IMR-90 (cell line): ENCODE results near the gene ADCY9. TPM values are rescaled to one million over a fixed set of nuclear protein-coding genes. Genes with fewer than 3 reads are reported as not detected.
A peak's percentile ranks its signal among the peaks of the same experiment; 100 is the strongest.

Source experiments
- ATAC-seq: fragments of 200-7000 bp; cut with Tn5 transposase; 2 replicates; pipeline ENCODE4 v1.9.1; 2020; ENCODE audit warnings: low read depth, mild to moderate bottlenecking, moderate library complexity
- BruUV-seq: library from RNA; stranded (reverse); fragments of 400-500 nt; replicated peaks from 2 replicates; lab custom pipeline; 2021; lab: Mats Ljungman, UMichigan
- CTCF ChIA-PET: fragments of 300-600 bp; formaldehyde crosslinking; extraction: SDS; loops from one replicate; lab custom pipeline; 2021; ENCODE audit warnings: antibody characterized with exemption; lab: Yijun Ruan, JAX
- POLR2A ChIA-PET: fragments of 300-600 bp; sonication (Branson Sonifier 250); formaldehyde crosslinking; loops from one replicate; lab custom pipeline; 2022; ENCODE audit warnings: antibody characterized with exemption; ENCODE audit not compliant: unreplicated experiment; lab: Charles Lee
- DNase-seq: peaks from one replicate; pipeline ENCODE4 v3.0.0; 2013
- H2AFZ ChIP-seq: replicated peaks from 2 replicates; pipeline ENCODE3; 2013; ENCODE audit warnings: low read length, mild to moderate bottlenecking; ENCODE audit not compliant: poor library complexity
- H2AK5ac ChIP-seq: 2 replicates; pipeline ENCODE4 v1.6.1; 2013; ENCODE audit warnings: low read depth, low read length, inconsistent platforms
- H2AK9ac ChIP-seq: replicated peaks from 2 replicates; pipeline ENCODE3; 2013; ENCODE audit warnings: mild to moderate bottlenecking, low read depth, low read length, moderate library complexity; ENCODE audit not compliant: poor library complexity
- H2BK120ac ChIP-seq: 2 replicates; pipeline ENCODE4 v1.6.1; 2013; ENCODE audit warnings: low read depth, low read length, inconsistent platforms
- H2BK15ac ChIP-seq: 3 replicates; pipeline ENCODE4 v1.6.1; 2013; ENCODE audit warnings: low read depth, low read length, inconsistent platforms
- H2BK20ac ChIP-seq: 2 replicates; pipeline ENCODE4 v1.6.1; 2013; ENCODE audit warnings: low read depth, mild to moderate bottlenecking, inconsistent platforms, low read length, moderate library complexity
- H2BK5ac ChIP-seq: 2 replicates; pipeline ENCODE4 v1.6.1; 2013; ENCODE audit warnings: mild to moderate bottlenecking, low read depth, low read length, inconsistent platforms; ENCODE audit not compliant: poor library complexity, severe bottlenecking
- H3K14ac ChIP-seq: replicated peaks from 2 replicates; pipeline ENCODE4 v1.6.1; 2013; ENCODE audit warnings: low read depth, low read length, inconsistent platforms
- H3K18ac ChIP-seq: 2 replicates; pipeline ENCODE4 v1.6.1; 2013; ENCODE audit warnings: low read depth, low read length, control low read depth
- H3K23ac ChIP-seq: 2 replicates; pipeline ENCODE4 v1.6.1; 2013; ENCODE audit warnings: low read depth, low read length, inconsistent platforms
- H3K27ac ChIP-seq: 2 replicates; pipeline ENCODE4 v1.5.1; 2013; ENCODE audit warnings: mild to moderate bottlenecking, control low read depth, low read length; ENCODE audit not compliant: insufficient read depth
- H3K27me3 ChIP-seq: 2 replicates; pipeline ENCODE4 v1.6.1; 2013; ENCODE audit warnings: low read length; ENCODE audit not compliant: control insufficient read depth, insufficient read depth
- H3K36me3 ChIP-seq: 2 replicates; pipeline ENCODE4 v1.6.1; 2013; ENCODE audit warnings: low read length, mixed read lengths; ENCODE audit not compliant: control insufficient read depth, insufficient read depth
- H3K4ac ChIP-seq: 2 replicates; pipeline ENCODE4 v1.6.1; 2013; ENCODE audit warnings: low read depth, low read length, inconsistent platforms
- H3K4me1 ChIP-seq: 2 replicates; pipeline ENCODE4 v1.6.1; 2013; ENCODE audit warnings: low read length, mixed read lengths; ENCODE audit not compliant: control insufficient read depth, insufficient read depth
- H3K4me2 ChIP-seq: 2 replicates; pipeline ENCODE4 v1.6.1; 2013; ENCODE audit warnings: low read depth, mild to moderate bottlenecking, control low read depth, low read length, moderate library complexity
- H3K4me3 ChIP-seq: 2 replicates; pipeline ENCODE4 v1.5.1; 2013; ENCODE audit warnings: low read depth, mild to moderate bottlenecking, control low read depth, low read length, moderate library complexity; ENCODE audit not compliant: insufficient read depth
- H3K56ac ChIP-seq: 2 replicates; pipeline ENCODE4 v1.6.1; 2013; ENCODE audit warnings: low read length, inconsistent platforms; ENCODE audit not compliant: insufficient read depth; ENCODE audit errors: extremely low read depth
- H3K79me1 ChIP-seq, 2 experiments: 2 replicates each; pipeline ENCODE4 v1.6.1; 2013; ENCODE audit warnings: low read length in 2 of 2, inconsistent platforms in 1 of 2, low read depth in 1 of 2
- H3K9ac ChIP-seq: 2 replicates; pipeline ENCODE4 v1.6.1; 2013; ENCODE audit warnings: low read depth, low read length, control low read depth
- H3K9me1 ChIP-seq: 2 replicates; pipeline ENCODE4 v1.6.1; 2013; ENCODE audit warnings: low read length, inconsistent platforms; ENCODE audit not compliant: insufficient read depth
- H3K9me3 ChIP-seq: 2 replicates; pipeline ENCODE4 v1.6.1; 2013; ENCODE audit warnings: low read length; ENCODE audit not compliant: control insufficient read depth, insufficient read depth
- H4K20me1 ChIP-seq: 2 replicates; pipeline ENCODE4 v1.6.1; 2013; ENCODE audit warnings: low read length, inconsistent platforms; ENCODE audit not compliant: insufficient read depth
- H4K5ac ChIP-seq: 2 replicates; pipeline ENCODE4 v1.6.1; 2013; ENCODE audit warnings: mild to moderate bottlenecking, low read depth, low read length, control low read depth
- H4K8ac ChIP-seq, 2 experiments: 2 replicates each; pipeline ENCODE4 v1.6.1; 2013; ENCODE audit warnings: low read depth in 2 of 2, low read length in 2 of 2, control low read depth in 1 of 2, inconsistent platforms in 1 of 2
- H4K91ac ChIP-seq: 2 replicates; pipeline ENCODE4 v1.6.1; 2013; ENCODE audit warnings: low read depth, low read length, inconsistent platforms; ENCODE audit not compliant: insufficient read depth
- BHLHE40 ChIP-seq: fragments of 150-350 bp; IDR thresholded peaks from 2 replicates; pipeline ENCODE4 v1.6.1; 2016; ENCODE audit warnings: mild to moderate bottlenecking, low read depth, low read length
- CEBPB ChIP-seq: IDR thresholded peaks from 2 replicates; pipeline ENCODE4 v1.6.1; 2012; ENCODE audit warnings: low read depth, low read length, improper control_type of control experiment
- CHD1 ChIP-seq: IDR thresholded peaks from 2 replicates; pipeline ENCODE4 v1.6.1; 2012; ENCODE audit warnings: low read depth, low read length, improper control_type of control experiment
- ELK1 ChIP-seq: fragments of 150-350 bp; IDR thresholded peaks from 2 replicates; pipeline ENCODE4 v1.6.1; 2016; ENCODE audit warnings: low read depth, mild to moderate bottlenecking, low read length, moderate library complexity, borderline replicate concordance
- FOS ChIP-seq: fragments of 150-350 bp; IDR thresholded peaks from 2 replicates; pipeline ENCODE4 v1.6.1; 2016; ENCODE audit warnings: low read depth, low read length
- MAFK ChIP-seq: IDR thresholded peaks from 2 replicates; pipeline ENCODE4 v1.6.1; 2012; ENCODE audit warnings: low read depth, low read length, improper control_type of control experiment
- MAZ ChIP-seq: IDR thresholded peaks from 2 replicates; pipeline ENCODE4 v1.6.1; 2012; ENCODE audit warnings: low read depth, mild to moderate bottlenecking, low read length, improper control_type of control experiment, moderate library complexity, borderline replicate concordance
- MXI1 ChIP-seq: IDR thresholded peaks from 2 replicates; pipeline ENCODE4 v1.6.1; 2012; ENCODE audit warnings: low read depth, mild to moderate bottlenecking, low read length, moderate library complexity, borderline replicate concordance
- NFE2L2 ChIP-seq: fragments of 150-350 bp; IDR thresholded peaks from 2 replicates; pipeline ENCODE4 v1.6.1; 2016; ENCODE audit warnings: low read depth, mild to moderate bottlenecking, low read length
- POLR2A ChIP-seq: IDR thresholded peaks from 2 replicates; pipeline ENCODE4 v1.6.1; 2012; ENCODE audit warnings: mild to moderate bottlenecking, low read depth, low read length
- RAD21 ChIP-seq: IDR thresholded peaks from 2 replicates; pipeline ENCODE4 v1.6.1; 2012; ENCODE audit warnings: low read length, improper control_type of control experiment
- RCOR1 ChIP-seq: IDR thresholded peaks from 2 replicates; pipeline ENCODE4 v1.6.1; 2012; ENCODE audit warnings: mild to moderate bottlenecking, low read length, improper control_type of control experiment; ENCODE audit not compliant: insufficient replicate concordance
- RFX5 ChIP-seq: IDR thresholded peaks from 2 replicates; pipeline ENCODE4 v1.8.0; 2012; ENCODE audit warnings: low read depth, mild to moderate bottlenecking, low read length, moderate library complexity
- SMC3 ChIP-seq: fragments of 150-350 bp; IDR thresholded peaks from 2 replicates; pipeline ENCODE4 v1.6.1; 2016; ENCODE audit warnings: low read depth, mild to moderate bottlenecking, antibody characterized with exemption, low read length, moderate library complexity
- USF2 ChIP-seq: fragments of 150-350 bp; IDR thresholded peaks from 2 replicates; pipeline ENCODE4 v1.6.1; 2017; ENCODE audit warnings: mild to moderate bottlenecking, antibody characterized with exemption, low read length, low read depth
- WGBS, 2 experiments: methylation state at CpG; one replicate each; pipeline versions ENCODE4 v1.1.5 to v1.1.7; 2013; ENCODE audit warnings: missing lambda C conversion rate in 2 of 2; ENCODE audit not compliant: insufficient read length in 1 of 2; ENCODE audit errors: extremely low coverage in 2 of 2; 5-methylcytosine and 5-hydroxymethylcytosine counted together
- dilution Hi-C: fragments of 300-500 bp; cut with HindIII; formaldehyde crosslinking; loops from one replicate; pipeline ENCODE4 v1.14.3; 2018; ENCODE audit warnings: low sequenced_read_pairs; ENCODE audit not compliant: unreplicated experiment
- in situ Hi-C: fragments of 300-500 bp; cut with MboI; formaldehyde crosslinking; loops from 3 replicates; pipeline ENCODE4 v1.14.3; 2019; ENCODE audit warnings: low sequenced_read_pairs, inconsistent platforms, mixed read lengths
- intact Hi-C: fragments of 100-400 bp; cut with micrococcal nuclease; formaldehyde crosslinking; loops from 2 replicates; pipeline ENCODE4 v1.10.0; 2022
- polyA plus RNA-seq, 3 experiments: library from polyadenylated mRNA; depleted of rRNA; stranded (reverse); fragments of >200 nt; gene quantifications; 2 replicates each; pipeline ENCODE4 v1.2.3, GENCODE V29; 2012; ENCODE audit warnings: low replicate concordance in 1 of 3
- total RNA-seq: library from RNA; depleted of rRNA; stranded (reverse); fragments of >200 nt; gene quantifications from 2 replicates; pipeline ENCODE4 v1.2.3, GENCODE V29; 2012
- TF ChIP-seq, protein P1 (sequence below): conservative IDR thresholded peaks from 2 replicates; pipeline ENCODE4 v1.5.1; 2012; ENCODE audit warnings: mild to moderate bottlenecking, low read depth, low read length, improper control_type of control experiment

ADCY9 gene
- total and polyA plus RNA-seq, 2 of the 4 experiments (the other 2 are of a cell fraction) = 5.4 to 12.5 TPM

- Histone ChIP-seq H2BK15ac (no peak overlapping the region), H2AK5ac (peak overlapping the region; percentile 63; the same call in 1 of the 2 replicates), H3K79me1 (peaks cover 0 to 4% of the 10 kb centered on the region in 2 experiments; a peak in 2 of 4 replicates), H3K56ac (no peak overlapping the region), H3K4me2 (no peak overlapping the region), H3K9ac (no peak overlapping the region), H4K5ac (peak overlapping the region; percentile 79), H4K8ac (peak overlapping the region in 1 of 2 experiments; percentile 54; a peak in 1 of 4 replicates), H2BK120ac (peak overlapping the region; percentile 24; the same call in 1 of the 2 replicates), H3K9me3 (no peaks in the 10 kb centered on the region), H3K27me3 (no peaks in the 10 kb centered on the region), H2AFZ (peak overlapping the region; percentile 69), H3K4me1 (peaks cover 18% of the 10 kb centered on the region), H2BK20ac (peak overlapping the region; percentile 49; the same call in 1 of the 2 replicates), H3K4ac (peak overlapping the region; percentile 0; the same call in 1 of the 2 replicates), H4K20me1 (no peaks in the 10 kb centered on the region), H2AK9ac (peak overlapping the region; percentile 66), H3K23ac (no peak overlapping the region), H3K36me3 (no peaks in the 10 kb centered on the region), H3K14ac (no peak overlapping the region), H4K91ac (peak overlapping the region; percentile 8; the same call in 1 of the 2 replicates), H3K4me3 (no peak overlapping the region), H3K18ac (no peak overlapping the region), H3K27ac (no peak overlapping the region), H3K9me1 (peaks cover 9% of the 10 kb centered on the region; the same call in 1 of the 2 replicates), H2BK5ac (no peak overlapping the region)
- dilution Hi-C loops = no loop called here
- ChIA-PET POLR2A (no interaction called here), CTCF (interaction anchor here (1.1 kb wide), 1 partner anchor 15 kb away, joined by 3 read pairs; no protein-coding TSS in a partner anchor)
- in situ Hi-C loops = no loop called here
- WGBS, 2 experiments = 62% methylated on average over 9 of the region's 15 CpGs; no CpG with 5 or more reads in 1 of the 2 experiments
- ATAC-seq = peak; percentile 24
- intact Hi-C loops = no loop called here
- DNase-seq = peak; percentile 57
- no peak for TF ChIP-seq MXI1
- TF ChIP-seq ELK1 = no peak
- no peak for TF ChIP-seq MAZ
- no peak for TF ChIP-seq BHLHE40
- TF ChIP-seq, protein P1, sequence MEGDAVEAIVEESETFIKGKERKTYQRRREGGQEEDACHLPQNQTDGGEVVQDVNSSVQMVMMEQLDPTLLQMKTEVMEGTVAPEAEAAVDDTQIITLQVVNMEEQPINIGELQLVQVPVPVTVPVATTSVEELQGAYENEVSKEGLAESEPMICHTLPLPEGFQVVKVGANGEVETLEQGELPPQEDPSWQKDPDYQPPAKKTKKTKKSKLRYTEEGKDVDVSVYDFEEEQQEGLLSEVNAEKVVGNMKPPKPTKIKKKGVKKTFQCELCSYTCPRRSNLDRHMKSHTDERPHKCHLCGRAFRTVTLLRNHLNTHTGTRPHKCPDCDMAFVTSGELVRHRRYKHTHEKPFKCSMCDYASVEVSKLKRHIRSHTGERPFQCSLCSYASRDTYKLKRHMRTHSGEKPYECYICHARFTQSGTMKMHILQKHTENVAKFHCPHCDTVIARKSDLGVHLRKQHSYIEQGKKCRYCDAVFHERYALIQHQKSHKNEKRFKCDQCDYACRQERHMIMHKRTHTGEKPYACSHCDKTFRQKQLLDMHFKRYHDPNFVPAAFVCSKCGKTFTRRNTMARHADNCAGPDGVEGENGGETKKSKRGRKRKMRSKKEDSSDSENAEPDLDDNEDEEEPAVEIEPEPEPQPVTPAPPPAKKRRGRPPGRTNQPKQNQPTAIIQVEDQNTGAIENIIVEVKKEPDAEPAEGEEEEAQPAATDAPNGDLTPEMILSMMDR = no peak
- no peak for TF ChIP-seq POLR2A
- TF ChIP-seq NFE2L2 = no peak
- TF ChIP-seq CHD1 = no peak
- no peak for TF ChIP-seq USF2
- TF ChIP-seq RFX5 = no peak
- TF ChIP-seq FOS = no peak
- TF ChIP-seq RAD21 = no peak
- no peak for TF ChIP-seq MAFK
- no peak for TF ChIP-seq RCOR1
- no peak for TF ChIP-seq CEBPB
- TF ChIP-seq SMC3 = no peak
- no TSS peak for BruUV-seq
These were observed 161.8 kb downstream of the ADCY9 start for GRCh38 chr16:3954411-3954921.
